IMR-90 (cell line): ENCODE results near the gene MCF2L2. TPM values are rescaled to one million over a fixed set of nuclear protein-coding genes. Genes with fewer than 3 reads are reported as not detected.

Source experiments
- ATAC-seq: fragments of 200-7000 bp; cut with Tn5 transposase; 2 replicates; pipeline ENCODE4 v1.9.1; 2020; ENCODE audit warnings: low read depth, mild to moderate bottlenecking, moderate library complexity
- BruUV-seq: library from RNA; stranded (reverse); fragments of 400-500 nt; replicated peaks from 2 replicates; lab custom pipeline; 2021; lab: Mats Ljungman, UMichigan
- CTCF ChIA-PET: fragments of 300-600 bp; formaldehyde crosslinking; extraction: SDS; loops from one replicate; lab custom pipeline; 2021; ENCODE audit warnings: antibody characterized with exemption; lab: Yijun Ruan, JAX
- POLR2A ChIA-PET: fragments of 300-600 bp; sonication (Branson Sonifier 250); formaldehyde crosslinking; loops from one replicate; lab custom pipeline; 2022; ENCODE audit warnings: antibody characterized with exemption; ENCODE audit not compliant: unreplicated experiment; lab: Charles Lee
- DNase-seq: peaks from one replicate; pipeline ENCODE4 v3.0.0; 2013
- H2AFZ ChIP-seq: replicated peaks from 2 replicates; pipeline ENCODE3; 2013; ENCODE audit warnings: low read length, mild to moderate bottlenecking; ENCODE audit not compliant: poor library complexity
- H2AK5ac ChIP-seq: 2 replicates; pipeline ENCODE4 v1.6.1; 2013; ENCODE audit warnings: low read depth, low read length, inconsistent platforms
- H2AK9ac ChIP-seq: replicated peaks from 2 replicates; pipeline ENCODE3; 2013; ENCODE audit warnings: mild to moderate bottlenecking, low read depth, low read length, moderate library complexity; ENCODE audit not compliant: poor library complexity
- H2BK120ac ChIP-seq: 2 replicates; pipeline ENCODE4 v1.6.1; 2013; ENCODE audit warnings: low read depth, low read length, inconsistent platforms
- H2BK15ac ChIP-seq: 3 replicates; pipeline ENCODE4 v1.6.1; 2013; ENCODE audit warnings: low read depth, low read length, inconsistent platforms
- H2BK20ac ChIP-seq: 2 replicates; pipeline ENCODE4 v1.6.1; 2013; ENCODE audit warnings: low read depth, mild to moderate bottlenecking, inconsistent platforms, low read length, moderate library complexity
- H2BK5ac ChIP-seq: 2 replicates; pipeline ENCODE4 v1.6.1; 2013; ENCODE audit warnings: mild to moderate bottlenecking, low read depth, low read length, inconsistent platforms; ENCODE audit not compliant: poor library complexity, severe bottlenecking
- H3K14ac ChIP-seq: replicated peaks from 2 replicates; pipeline ENCODE4 v1.6.1; 2013; ENCODE audit warnings: low read depth, low read length, inconsistent platforms
- H3K18ac ChIP-seq: 2 replicates; pipeline ENCODE4 v1.6.1; 2013; ENCODE audit warnings: low read depth, low read length, control low read depth
- H3K23ac ChIP-seq: 2 replicates; pipeline ENCODE4 v1.6.1; 2013; ENCODE audit warnings: low read depth, low read length, inconsistent platforms
- H3K27ac ChIP-seq: 2 replicates; pipeline ENCODE4 v1.5.1; 2013; ENCODE audit warnings: mild to moderate bottlenecking, control low read depth, low read length; ENCODE audit not compliant: insufficient read depth
- H3K27me3 ChIP-seq: 2 replicates; pipeline ENCODE4 v1.6.1; 2013; ENCODE audit warnings: low read length; ENCODE audit not compliant: control insufficient read depth, insufficient read depth
- H3K36me3 ChIP-seq: 2 replicates; pipeline ENCODE4 v1.6.1; 2013; ENCODE audit warnings: low read length, mixed read lengths; ENCODE audit not compliant: control insufficient read depth, insufficient read depth
- H3K4ac ChIP-seq: 2 replicates; pipeline ENCODE4 v1.6.1; 2013; ENCODE audit warnings: low read depth, low read length, inconsistent platforms
- H3K4me1 ChIP-seq: 2 replicates; pipeline ENCODE4 v1.6.1; 2013; ENCODE audit warnings: low read length, mixed read lengths; ENCODE audit not compliant: control insufficient read depth, insufficient read depth
- H3K4me2 ChIP-seq: 2 replicates; pipeline ENCODE4 v1.6.1; 2013; ENCODE audit warnings: low read depth, mild to moderate bottlenecking, control low read depth, low read length, moderate library complexity
- H3K4me3 ChIP-seq: 2 replicates; pipeline ENCODE4 v1.5.1; 2013; ENCODE audit warnings: low read depth, mild to moderate bottlenecking, control low read depth, low read length, moderate library complexity; ENCODE audit not compliant: insufficient read depth
- H3K56ac ChIP-seq: 2 replicates; pipeline ENCODE4 v1.6.1; 2013; ENCODE audit warnings: low read length, inconsistent platforms; ENCODE audit not compliant: insufficient read depth; ENCODE audit errors: extremely low read depth
- H3K79me1 ChIP-seq, 2 experiments: 2 replicates each; pipeline ENCODE4 v1.6.1; 2013; ENCODE audit warnings: low read length in 2 of 2, inconsistent platforms in 1 of 2, low read depth in 1 of 2
- H3K9ac ChIP-seq: 2 replicates; pipeline ENCODE4 v1.6.1; 2013; ENCODE audit warnings: low read depth, low read length, control low read depth
- H3K9me1 ChIP-seq: 2 replicates; pipeline ENCODE4 v1.6.1; 2013; ENCODE audit warnings: low read length, inconsistent platforms; ENCODE audit not compliant: insufficient read depth
- H3K9me3 ChIP-seq: 2 replicates; pipeline ENCODE4 v1.6.1; 2013; ENCODE audit warnings: low read length; ENCODE audit not compliant: control insufficient read depth, insufficient read depth
- H4K20me1 ChIP-seq: 2 replicates; pipeline ENCODE4 v1.6.1; 2013; ENCODE audit warnings: low read length, inconsistent platforms; ENCODE audit not compliant: insufficient read depth
- H4K5ac ChIP-seq: 2 replicates; pipeline ENCODE4 v1.6.1; 2013; ENCODE audit warnings: mild to moderate bottlenecking, low read depth, low read length, control low read depth
- H4K8ac ChIP-seq, 2 experiments: 2 replicates each; pipeline ENCODE4 v1.6.1; 2013; ENCODE audit warnings: low read depth in 2 of 2, low read length in 2 of 2, control low read depth in 1 of 2, inconsistent platforms in 1 of 2
- H4K91ac ChIP-seq: 2 replicates; pipeline ENCODE4 v1.6.1; 2013; ENCODE audit warnings: low read depth, low read length, inconsistent platforms; ENCODE audit not compliant: insufficient read depth
- BHLHE40 ChIP-seq: fragments of 150-350 bp; IDR thresholded peaks from 2 replicates; pipeline ENCODE4 v1.6.1; 2016; ENCODE audit warnings: mild to moderate bottlenecking, low read depth, low read length
- CEBPB ChIP-seq: IDR thresholded peaks from 2 replicates; pipeline ENCODE4 v1.6.1; 2012; ENCODE audit warnings: low read depth, low read length, improper control_type of control experiment
- CHD1 ChIP-seq: IDR thresholded peaks from 2 replicates; pipeline ENCODE4 v1.6.1; 2012; ENCODE audit warnings: low read depth, low read length, improper control_type of control experiment
- CTCF ChIP-seq: conservative IDR thresholded peaks from 2 replicates; pipeline ENCODE4 v1.5.1; 2012; ENCODE audit warnings: mild to moderate bottlenecking, low read depth, low read length, improper control_type of control experiment
- ELK1 ChIP-seq: fragments of 150-350 bp; IDR thresholded peaks from 2 replicates; pipeline ENCODE4 v1.6.1; 2016; ENCODE audit warnings: low read depth, mild to moderate bottlenecking, low read length, moderate library complexity, borderline replicate concordance
- FOS ChIP-seq: fragments of 150-350 bp; IDR thresholded peaks from 2 replicates; pipeline ENCODE4 v1.6.1; 2016; ENCODE audit warnings: low read depth, low read length
- MAFK ChIP-seq: IDR thresholded peaks from 2 replicates; pipeline ENCODE4 v1.6.1; 2012; ENCODE audit warnings: low read depth, low read length, improper control_type of control experiment
- MAZ ChIP-seq: IDR thresholded peaks from 2 replicates; pipeline ENCODE4 v1.6.1; 2012; ENCODE audit warnings: low read depth, mild to moderate bottlenecking, low read length, improper control_type of control experiment, moderate library complexity, borderline replicate concordance
- MXI1 ChIP-seq: IDR thresholded peaks from 2 replicates; pipeline ENCODE4 v1.6.1; 2012; ENCODE audit warnings: low read depth, mild to moderate bottlenecking, low read length, moderate library complexity, borderline replicate concordance
- NFE2L2 ChIP-seq: fragments of 150-350 bp; IDR thresholded peaks from 2 replicates; pipeline ENCODE4 v1.6.1; 2016; ENCODE audit warnings: low read depth, mild to moderate bottlenecking, low read length
- POLR2A ChIP-seq: IDR thresholded peaks from 2 replicates; pipeline ENCODE4 v1.6.1; 2012; ENCODE audit warnings: mild to moderate bottlenecking, low read depth, low read length
- RAD21 ChIP-seq: IDR thresholded peaks from 2 replicates; pipeline ENCODE4 v1.6.1; 2012; ENCODE audit warnings: low read length, improper control_type of control experiment
- RCOR1 ChIP-seq: IDR thresholded peaks from 2 replicates; pipeline ENCODE4 v1.6.1; 2012; ENCODE audit warnings: mild to moderate bottlenecking, low read length, improper control_type of control experiment; ENCODE audit not compliant: insufficient replicate concordance
- RFX5 ChIP-seq: IDR thresholded peaks from 2 replicates; pipeline ENCODE4 v1.8.0; 2012; ENCODE audit warnings: low read depth, mild to moderate bottlenecking, low read length, moderate library complexity
- SMC3 ChIP-seq: fragments of 150-350 bp; IDR thresholded peaks from 2 replicates; pipeline ENCODE4 v1.6.1; 2016; ENCODE audit warnings: low read depth, mild to moderate bottlenecking, antibody characterized with exemption, low read length, moderate library complexity
- USF2 ChIP-seq: fragments of 150-350 bp; IDR thresholded peaks from 2 replicates; pipeline ENCODE4 v1.6.1; 2017; ENCODE audit warnings: mild to moderate bottlenecking, antibody characterized with exemption, low read length, low read depth
- WGBS, 2 experiments: methylation state at CpG; one replicate each; pipeline versions ENCODE4 v1.1.5 to v1.1.7; 2013; ENCODE audit warnings: missing lambda C conversion rate in 2 of 2; ENCODE audit not compliant: insufficient read length in 1 of 2; ENCODE audit errors: extremely low coverage in 2 of 2; 5-methylcytosine and 5-hydroxymethylcytosine counted together
- dilution Hi-C: fragments of 300-500 bp; cut with HindIII; formaldehyde crosslinking; loops from one replicate; pipeline ENCODE4 v1.14.3; 2018; ENCODE audit warnings: low sequenced_read_pairs; ENCODE audit not compliant: unreplicated experiment
- in situ Hi-C: fragments of 300-500 bp; cut with MboI; formaldehyde crosslinking; loops from 3 replicates; pipeline ENCODE4 v1.14.3; 2019; ENCODE audit warnings: low sequenced_read_pairs, inconsistent platforms, mixed read lengths
- intact Hi-C: fragments of 100-400 bp; cut with micrococcal nuclease; formaldehyde crosslinking; loops from 2 replicates; pipeline ENCODE4 v1.10.0; 2022
- polyA plus RNA-seq, 3 experiments: library from polyadenylated mRNA; depleted of rRNA; stranded (reverse); fragments of >200 nt; gene quantifications; 2 replicates each; pipeline ENCODE4 v1.2.3, GENCODE V29; 2012; ENCODE audit warnings: low replicate concordance in 1 of 3
- total RNA-seq: library from RNA; depleted of rRNA; stranded (reverse); fragments of >200 nt; gene quantifications from 2 replicates; pipeline ENCODE4 v1.2.3, GENCODE V29; 2012

Gene MCF2L2
- total and polyA plus RNA-seq, 2 of the 4 experiments (the other 2 are of a cell fraction), result under 0.01 TPM; not detected in 1

GRCh38 chr3:183378951-183379350 lies 49.5 kb downstream of the MCF2L2 start:
- Histone ChIP-seq H2AFZ (peak overlapping the region; percentile 10), H2BK120ac (no peak overlapping the region), H3K4ac (no peak overlapping the region), H3K4me3 (no peak overlapping the region), H3K56ac (no peak overlapping the region), H4K91ac (no peak overlapping the region), H4K5ac (no peak overlapping the region), H2BK20ac (no peak overlapping the region), H3K18ac (no peak overlapping the region), H3K9ac (no peak overlapping the region), H3K9me3 (no peaks in the 10 kb centered on the region), H3K4me1 (no peaks in the 10 kb centered on the region), H2BK5ac (no peak overlapping the region), H2AK5ac (no peak overlapping the region), H3K4me2 (no peak overlapping the region), H3K27me3 (peaks cover 23% of the 10 kb centered on the region), H2AK9ac (no peak overlapping the region), H3K36me3 (no peaks in the 10 kb centered on the region), H3K23ac (no peak overlapping the region), H2BK15ac (no peak overlapping the region), H3K79me1 (no peaks in the 10 kb centered on the region), H3K14ac (no peak overlapping the region), H4K20me1 (no peaks in the 10 kb centered on the region), H4K8ac (no peak overlapping the region), H3K9me1 (no peaks in the 10 kb centered on the region), H3K27ac (no peak overlapping the region)
- in situ Hi-C loops, result loop anchor here (25.0 kb wide), 2 partner anchors 467 to 667 kb away; no protein-coding TSS in a partner anchor
- intact Hi-C loops, result no loop called here
- WGBS, 2 experiments, result no CpG with 5 or more reads among the region's 3 CpGs
- ATAC-seq, result no peak
- no TSS peak for BruUV-seq
- TF ChIP-seq BHLHE40 (no peak), RFX5 (no peak), MXI1 (no peak), SMC3 (no peak), POLR2A (no peak), MAZ (no peak), CTCF (no peak), MAFK (no peak), RAD21 (no peak), CHD1 (no peak), CEBPB (no peak), RCOR1 (no peak), FOS (no peak), USF2 (no peak), ELK1 (no peak), NFE2L2 (no peak)
- POLR2A ChIA-PET, result no interaction called here
- no peak for DNase-seq
- dilution Hi-C loops, result no loop called here
- CTCF ChIA-PET, result interaction anchor here (1.2 kb wide), 1 partner anchor 194 kb away, joined by 6 read pairs; no protein-coding TSS in a partner anchor
